ENCODE results near the gene NANS. TPM values are rescaled to one million over a fixed set of nuclear protein-coding genes. Genes with fewer than 3 reads are reported as not detected.

NANS gene
- total and polyA plus RNA-seq, 10 of the 15 experiments (the other 5 are each of a cell fraction or from before 2014, with no cell fraction given): 21.0 to 126 (median 52.3) TPM

DNA sequence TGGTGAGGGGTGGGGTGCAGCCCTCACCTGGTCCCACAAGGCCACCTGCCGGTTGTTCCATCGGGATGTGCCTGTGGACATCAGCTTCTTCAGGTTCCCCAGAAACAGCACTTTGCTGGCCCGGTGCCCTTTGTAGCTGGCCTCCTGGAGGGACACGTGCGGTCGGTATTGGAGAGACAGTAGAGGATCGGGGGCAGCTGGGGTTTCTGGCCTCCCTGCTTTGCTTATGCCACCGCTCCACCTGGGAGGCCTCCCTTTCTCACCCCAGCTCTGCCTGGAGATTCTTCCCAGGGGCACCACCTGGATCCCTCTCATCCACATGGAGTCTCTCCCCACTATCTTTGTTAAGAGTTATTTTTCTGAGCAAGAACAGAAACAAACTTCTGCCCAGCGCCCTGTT is 75.6 kb downstream of the NANS start (continued):
- TF ChIP-seq SIX5 (IDR thresholded peaks at IDR 0.05; ENCODE audit: low read depth, low read length, severe bottlenecking): no peak
- TF ChIP-seq TARDBP (IDR thresholded peaks at IDR 0.05; ENCODE audit: borderline replicate concordance): no peak
- no peak for TF ChIP-seq CHD2 (IDR thresholded peaks at IDR 0.05; ENCODE audit: borderline replicate concordance, low read depth, low read length)
- TF ChIP-seq, protein P1, sequence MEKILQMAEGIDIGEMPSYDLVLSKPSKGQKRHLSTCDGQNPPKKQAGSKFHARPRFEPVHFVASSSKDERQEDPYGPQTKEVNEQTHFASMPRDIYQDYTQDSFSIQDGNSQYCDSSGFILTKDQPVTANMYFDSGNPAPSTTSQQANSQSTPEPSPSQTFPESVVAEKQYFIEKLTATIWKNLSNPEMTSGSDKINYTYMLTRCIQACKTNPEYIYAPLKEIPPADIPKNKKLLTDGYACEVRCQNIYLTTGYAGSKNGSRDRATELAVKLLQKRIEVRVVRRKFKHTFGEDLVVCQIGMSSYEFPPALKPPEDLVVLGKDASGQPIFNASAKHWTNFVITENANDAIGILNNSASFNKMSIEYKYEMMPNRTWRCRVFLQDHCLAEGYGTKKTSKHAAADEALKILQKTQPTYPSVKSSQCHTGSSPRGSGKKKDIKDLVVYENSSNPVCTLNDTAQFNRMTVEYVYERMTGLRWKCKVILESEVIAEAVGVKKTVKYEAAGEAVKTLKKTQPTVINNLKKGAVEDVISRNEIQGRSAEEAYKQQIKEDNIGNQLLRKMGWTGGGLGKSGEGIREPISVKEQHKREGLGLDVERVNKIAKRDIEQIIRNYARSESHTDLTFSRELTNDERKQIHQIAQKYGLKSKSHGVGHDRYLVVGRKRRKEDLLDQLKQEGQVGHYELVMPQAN (conservative IDR thresholded peaks at IDR 0.05): no peak
- TF ChIP-seq, protein P2, sequence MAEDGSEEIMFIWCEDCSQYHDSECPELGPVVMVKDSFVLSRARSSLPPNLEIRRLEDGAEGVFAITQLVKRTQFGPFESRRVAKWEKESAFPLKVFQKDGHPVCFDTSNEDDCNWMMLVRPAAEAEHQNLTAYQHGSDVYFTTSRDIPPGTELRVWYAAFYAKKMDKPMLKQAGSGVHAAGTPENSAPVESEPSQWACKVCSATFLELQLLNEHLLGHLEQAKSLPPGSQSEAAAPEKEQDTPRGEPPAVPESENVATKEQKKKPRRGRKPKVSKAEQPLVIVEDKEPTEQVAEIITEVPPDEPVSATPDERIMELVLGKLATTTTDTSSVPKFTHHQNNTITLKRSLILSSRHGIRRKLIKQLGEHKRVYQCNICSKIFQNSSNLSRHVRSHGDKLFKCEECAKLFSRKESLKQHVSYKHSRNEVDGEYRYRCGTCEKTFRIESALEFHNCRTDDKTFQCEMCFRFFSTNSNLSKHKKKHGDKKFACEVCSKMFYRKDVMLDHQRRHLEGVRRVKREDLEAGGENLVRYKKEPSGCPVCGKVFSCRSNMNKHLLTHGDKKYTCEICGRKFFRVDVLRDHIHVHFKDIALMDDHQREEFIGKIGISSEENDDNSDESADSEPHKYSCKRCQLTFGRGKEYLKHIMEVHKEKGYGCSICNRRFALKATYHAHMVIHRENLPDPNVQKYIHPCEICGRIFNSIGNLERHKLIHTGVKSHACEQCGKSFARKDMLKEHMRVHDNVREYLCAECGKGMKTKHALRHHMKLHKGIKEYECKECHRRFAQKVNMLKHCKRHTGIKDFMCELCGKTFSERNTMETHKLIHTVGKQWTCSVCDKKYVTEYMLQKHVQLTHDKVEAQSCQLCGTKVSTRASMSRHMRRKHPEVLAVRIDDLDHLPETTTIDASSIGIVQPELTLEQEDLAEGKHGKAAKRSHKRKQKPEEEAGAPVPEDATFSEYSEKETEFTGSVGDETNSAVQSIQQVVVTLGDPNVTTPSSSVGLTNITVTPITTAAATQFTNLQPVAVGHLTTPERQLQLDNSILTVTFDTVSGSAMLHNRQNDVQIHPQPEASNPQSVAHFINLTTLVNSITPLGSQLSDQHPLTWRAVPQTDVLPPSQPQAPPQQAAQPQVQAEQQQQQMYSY (CRISPR knock-in tag; IDR thresholded peaks at IDR 0.05): no peak
- no peak for TF ChIP-seq RB1 (IDR thresholded peaks at IDR 0.05; ENCODE audit: borderline replicate concordance)
- TF ChIP-seq, protein P3, sequence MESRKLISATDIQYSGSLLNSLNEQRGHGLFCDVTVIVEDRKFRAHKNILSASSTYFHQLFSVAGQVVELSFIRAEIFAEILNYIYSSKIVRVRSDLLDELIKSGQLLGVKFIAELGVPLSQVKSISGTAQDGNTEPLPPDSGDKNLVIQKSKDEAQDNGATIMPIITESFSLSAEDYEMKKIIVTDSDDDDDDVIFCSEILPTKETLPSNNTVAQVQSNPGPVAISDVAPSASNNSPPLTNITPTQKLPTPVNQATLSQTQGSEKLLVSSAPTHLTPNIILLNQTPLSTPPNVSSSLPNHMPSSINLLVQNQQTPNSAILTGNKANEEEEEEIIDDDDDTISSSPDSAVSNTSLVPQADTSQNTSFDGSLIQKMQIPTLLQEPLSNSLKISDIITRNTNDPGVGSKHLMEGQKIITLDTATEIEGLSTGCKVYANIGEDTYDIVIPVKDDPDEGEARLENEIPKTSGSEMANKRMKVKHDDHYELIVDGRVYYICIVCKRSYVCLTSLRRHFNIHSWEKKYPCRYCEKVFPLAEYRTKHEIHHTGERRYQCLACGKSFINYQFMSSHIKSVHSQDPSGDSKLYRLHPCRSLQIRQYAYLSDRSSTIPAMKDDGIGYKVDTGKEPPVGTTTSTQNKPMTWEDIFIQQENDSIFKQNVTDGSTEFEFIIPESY (IDR thresholded peaks at IDR 0.05): no peak
- TF ChIP-seq SUPT20H (IDR thresholded peaks at IDR 0.05; ENCODE audit: borderline replicate concordance, control insufficient read depth, low read depth, low read length): no peak

Small RNA genes within 50 kb of the gene (small RNA-seq; reads per million reads assigned to genes)
- gene RF00017 (not detected), gene RNU6-918P (not detected)

Other genes starting within 250 kb of the NANS start
- not detected in 2 replicates for gene FOXE1, start 203.5 kb upstream of the NANS start, total RNA-seq (2014; rRNA removed)
- not detected in 2 replicates for gene FOXE1, start 203.5 kb upstream of the NANS start, total RNA-seq (2014; rRNA removed; fragmentation: Illumina TruSeq; extraction: Trizol)
- not detected in 2 replicates for gene FOXE1, start 203.5 kb upstream of the NANS start, total RNA-seq (2021)
- gene FOXE1, start 203.5 kb upstream of the NANS start, polyA plus RNA-seq (2011; rRNA removed): not detected in 2 replicates
- not detected in 2 replicates for gene FOXE1, start 203.5 kb upstream of the NANS start, polyA plus RNA-seq (2014; fragmentation: Illumina TruSeq; extraction: Trizol)
- not detected for gene FOXE1, start 203.5 kb upstream of the NANS start, polyA plus RNA-seq (2014; fragmentation: Nextera tagmentation; extraction: Ambion mirVana)
- gene FOXE1, start 203.5 kb upstream of the NANS start, polyA plus RNA-seq (2014; rRNA removed): not detected in 2 replicates
- gene FOXE1, start 203.5 kb upstream of the NANS start, polyA plus RNA-seq (2016; fragmentation: Nextera tagmentation; extraction: Ambion mirVana): not detected
- gene TRMO, start 134.2 kb upstream of the NANS start, total RNA-seq (2014; rRNA removed): 17.8 and 20.3 TPM in 2 replicates
- 20.9 and 21.0 TPM in 2 replicates for gene TRMO, start 134.2 kb upstream of the NANS start, total RNA-seq (2014; rRNA removed; fragmentation: Illumina TruSeq; extraction: Trizol)
- 12.7 and 13.9 TPM in 2 replicates for gene TRMO, start 134.2 kb upstream of the NANS start, total RNA-seq (2021)
- gene TRMO, start 134.2 kb upstream of the NANS start, polyA plus RNA-seq (2011; rRNA removed): 19.2 and 23.0 TPM in 2 replicates
- 23.6 and 24.4 TPM in 2 replicates for gene TRMO, start 134.2 kb upstream of the NANS start, polyA plus RNA-seq (2014; fragmentation: Illumina TruSeq; extraction: Trizol)
- gene TRMO, start 134.2 kb upstream of the NANS start, polyA plus RNA-seq (2014; fragmentation: Nextera tagmentation; extraction: Ambion mirVana): 1 to 10 TPM; 5.8 to 7.7 TPM
- 14.4 and 15.6 TPM in 2 replicates for gene TRMO, start 134.2 kb upstream of the NANS start, polyA plus RNA-seq (2014; rRNA removed)
- gene TRMO, start 134.2 kb upstream of the NANS start, polyA plus RNA-seq (2016; fragmentation: Nextera tagmentation; extraction: Ambion mirVana): 10 to 100 TPM; 11.9 to 15.0 TPM
- gene HEMGN, start 118.6 kb upstream of the NANS start, total RNA-seq (2014; rRNA removed): 0.05 TPM in 1 of 2 replicates, not detected in the other
- 0.09 and 0.14 TPM in 2 replicates for gene HEMGN, start 118.6 kb upstream of the NANS start, total RNA-seq (2014; rRNA removed; fragmentation: Illumina TruSeq; extraction: Trizol)
- 0.28 TPM in 1 of 2 replicates, not detected in the other for gene HEMGN, start 118.6 kb upstream of the NANS start, total RNA-seq (2021)
- gene HEMGN, start 118.6 kb upstream of the NANS start, polyA plus RNA-seq (2011; rRNA removed): 0.04 TPM in 1 of 2 replicates, not detected in the other
- 0.09 and 0.10 TPM in 2 replicates for gene HEMGN, start 118.6 kb upstream of the NANS start, polyA plus RNA-seq (2014; fragmentation: Illumina TruSeq; extraction: Trizol)
- gene HEMGN, start 118.6 kb upstream of the NANS start, polyA plus RNA-seq (2014; fragmentation: Nextera tagmentation; extraction: Ambion mirVana): under 1 TPM; 0.03 to 0.18 TPM
- gene HEMGN, start 118.6 kb upstream of the NANS start, polyA plus RNA-seq (2014; rRNA removed): 0.09 TPM in 1 of 2 replicates, not detected in the other
- not detected for gene HEMGN, start 118.6 kb upstream of the NANS start, polyA plus RNA-seq (2016; fragmentation: Nextera tagmentation; extraction: Ambion mirVana)
- gene ANP32B, start 73.4 kb upstream of the NANS start, total RNA-seq (2014; rRNA removed): 20.4 and 24.5 TPM in 2 replicates
- gene ANP32B, start 73.4 kb upstream of the NANS start, total RNA-seq (2014; rRNA removed; fragmentation: Illumina TruSeq; extraction: Trizol): 34.4 and 41.8 TPM in 2 replicates
- 239 and 244 TPM in 2 replicates for gene ANP32B, start 73.4 kb upstream of the NANS start, total RNA-seq (2021)
- 79.8 and 96.4 TPM in 2 replicates for gene ANP32B, start 73.4 kb upstream of the NANS start, polyA plus RNA-seq (2011; rRNA removed)
- gene ANP32B, start 73.4 kb upstream of the NANS start, polyA plus RNA-seq (2014; fragmentation: Illumina TruSeq; extraction: Trizol): 419 and 544 TPM in 2 replicates
- gene ANP32B, start 73.4 kb upstream of the NANS start, polyA plus RNA-seq (2014; fragmentation: Nextera tagmentation; extraction: Ambion mirVana): 100 to 1,000 TPM in 1 of 2 experiments, 10 to 100 TPM in 1; 85.9 to 204 TPM
- 138 and 143 TPM in 2 replicates for gene ANP32B, start 73.4 kb upstream of the NANS start, polyA plus RNA-seq (2014; rRNA removed)
- 100 to 1,000 TPM; 272 to 284 TPM for gene ANP32B, start 73.4 kb upstream of the NANS start, polyA plus RNA-seq (2016; fragmentation: Nextera tagmentation; extraction: Ambion mirVana)
- 25.1 and 25.2 TPM in 2 replicates for gene TRIM14, start 62.5 kb downstream of the NANS start, total RNA-seq (2014; rRNA removed)
- 20.3 and 21.2 TPM in 2 replicates for gene TRIM14, start 62.5 kb downstream of the NANS start, total RNA-seq (2014; rRNA removed; fragmentation: Illumina TruSeq; extraction: Trizol)
- gene TRIM14, start 62.5 kb downstream of the NANS start, total RNA-seq (2021): 53.3 and 54.4 TPM in 2 replicates
- gene TRIM14, start 62.5 kb downstream of the NANS start, polyA plus RNA-seq (2011; rRNA removed): 25.9 and 32.7 TPM in 2 replicates
- 42.4 and 42.6 TPM in 2 replicates for gene TRIM14, start 62.5 kb downstream of the NANS start, polyA plus RNA-seq (2014; fragmentation: Illumina TruSeq; extraction: Trizol)
- gene TRIM14, start 62.5 kb downstream of the NANS start, polyA plus RNA-seq (2014; fragmentation: Nextera tagmentation; extraction: Ambion mirVana): 10 to 100 TPM in 1 of 2 experiments, 1 to 10 TPM in 1; 8.6 to 10.2 TPM
- 39.6 and 39.7 TPM in 2 replicates for gene TRIM14, start 62.5 kb downstream of the NANS start, polyA plus RNA-seq (2014; rRNA removed)
- gene TRIM14, start 62.5 kb downstream of the NANS start, polyA plus RNA-seq (2016; fragmentation: Nextera tagmentation; extraction: Ambion mirVana): 10 to 100 TPM; 38.7 to 41.2 TPM
- gene CORO2A, start 135.9 kb downstream of the NANS start, total RNA-seq (2014; rRNA removed): 4.1 and 4.7 TPM in 2 replicates
- 4.8 TPM in 2 replicates for gene CORO2A, start 135.9 kb downstream of the NANS start, total RNA-seq (2014; rRNA removed; fragmentation: Illumina TruSeq; extraction: Trizol)
- gene CORO2A, start 135.9 kb downstream of the NANS start, total RNA-seq (2021): 4.8 and 4.9 TPM in 2 replicates
- 0.84 and 1.0 TPM in 2 replicates for gene CORO2A, start 135.9 kb downstream of the NANS start, polyA plus RNA-seq (2011; rRNA removed)
- gene CORO2A, start 135.9 kb downstream of the NANS start, polyA plus RNA-seq (2014; fragmentation: Illumina TruSeq; extraction: Trizol): 5.0 and 5.5 TPM in 2 replicates
- 1 to 10 TPM; 1.7 to 1.9 TPM for gene CORO2A, start 135.9 kb downstream of the NANS start, polyA plus RNA-seq (2014; fragmentation: Nextera tagmentation; extraction: Ambion mirVana)
- 4.2 and 5.3 TPM in 2 replicates for gene CORO2A, start 135.9 kb downstream of the NANS start, polyA plus RNA-seq (2014; rRNA removed)
- gene CORO2A, start 135.9 kb downstream of the NANS start, polyA plus RNA-seq (2016; fragmentation: Nextera tagmentation; extraction: Ambion mirVana): 1 to 10 TPM; 2.4 to 2.8 TPM
- gene TBC1D2, start 198.9 kb downstream of the NANS start, total RNA-seq (2014; rRNA removed): 1.1 and 1.2 TPM in 2 replicates
- 0.32 and 0.67 TPM in 2 replicates for gene TBC1D2, start 198.9 kb downstream of the NANS start, total RNA-seq (2014; rRNA removed; fragmentation: Illumina TruSeq; extraction: Trizol)
- 1.2 and 1.4 TPM in 2 replicates for gene TBC1D2, start 198.9 kb downstream of the NANS start, total RNA-seq (2021)
- gene TBC1D2, start 198.9 kb downstream of the NANS start, polyA plus RNA-seq (2011; rRNA removed): 0.46 and 1.1 TPM in 2 replicates
- 0.37 and 0.41 TPM in 2 replicates for gene TBC1D2, start 198.9 kb downstream of the NANS start, polyA plus RNA-seq (2014; fragmentation: Illumina TruSeq; extraction: Trizol)
- under 1 TPM; 0.04 to 0.06 TPM for gene TBC1D2, start 198.9 kb downstream of the NANS start, polyA plus RNA-seq (2014; fragmentation: Nextera tagmentation; extraction: Ambion mirVana)
- 1.2 and 1.4 TPM in 2 replicates for gene TBC1D2, start 198.9 kb downstream of the NANS start, polyA plus RNA-seq (2014; rRNA removed)
- 1 to 10 TPM; 1.0 to 1.6 TPM for gene TBC1D2, start 198.9 kb downstream of the NANS start, polyA plus RNA-seq (2016; fragmentation: Nextera tagmentation; extraction: Ambion mirVana)

Measured in GM12878 (cell line).